Measurements from ENCODE around the gene IL1RL2. TPM values are rescaled to one million over a fixed set of nuclear protein-coding genes. Genes with fewer than 3 reads are reported as not detected.

Gene IL1RL2
- total and polyA plus RNA-seq, 4 donors = 0.28 to 2.0 (median 1.2) TPM

DNA sequence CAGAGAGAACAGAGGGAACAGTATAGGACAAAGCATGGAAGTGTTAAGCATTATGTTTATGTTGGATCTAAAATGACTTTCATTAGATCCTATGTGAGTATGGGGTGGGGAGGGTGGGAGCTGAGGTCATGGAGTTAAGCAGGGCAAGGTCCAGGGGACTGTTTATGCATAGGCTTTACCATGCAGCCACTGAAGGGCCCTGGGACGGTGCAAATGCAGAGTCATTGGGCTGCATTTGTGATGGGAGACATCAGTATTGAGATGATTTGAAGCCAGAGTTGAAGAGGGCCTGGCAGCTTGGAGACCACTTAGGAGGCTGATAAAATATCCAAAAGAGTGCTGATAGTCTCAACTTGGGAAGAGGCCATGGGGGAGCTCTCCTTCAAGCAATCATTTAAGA, 22.7 kb downstream of the IL1RL2 start:
- H3K4me3 ChIP-seq (ENCODE audit: low read depth, low read length) = no peak overlapping the region
- no peak overlapping the region for H3K27ac ChIP-seq (ENCODE audit: low read depth, low read length)
- no peak for DNase-seq (ENCODE audit: low read depth in 4 of 6, low spot score in 6 of 6)
- no peaks in the 10 kb centered on the region for H3K4me1 ChIP-seq (ENCODE audit: control insufficient read depth, insufficient read depth, low read length)
- H3K36me3 ChIP-seq (ENCODE audit: control insufficient read depth, insufficient read depth, low read length) = no peaks in the 10 kb centered on the region
- peaks cover 2% of the 10 kb centered on the region for H3K9me3 ChIP-seq (ENCODE audit: control insufficient read depth, insufficient read depth, low read length)
- H3K27me3 ChIP-seq (ENCODE audit: control insufficient read depth, insufficient read depth, low read length) = no peaks in the 10 kb centered on the region
- WGBS (ENCODE audit: insufficient coverage) = 57% methylated on average over 1 of the region's 1 CpG

GRCh38 chr2:102217032-102217431, 30.2 kb downstream of the IL1RL2 start:
- no peak overlapping the region for H3K27ac ChIP-seq (ENCODE audit: low read depth, low read length)
- H3K9me3 ChIP-seq (ENCODE audit: control insufficient read depth, insufficient read depth, low read length) = peaks cover 7% of the 10 kb centered on the region
- no peak overlapping the region for H3K4me3 ChIP-seq (ENCODE audit: low read depth, low read length)
- no peak for DNase-seq (ENCODE audit: low read depth in 4 of 6, low spot score in 6 of 6)
- H3K36me3 ChIP-seq (ENCODE audit: control insufficient read depth, insufficient read depth, low read length) = no peaks in the 10 kb centered on the region
- no peaks in the 10 kb centered on the region for H3K4me1 ChIP-seq (ENCODE audit: control insufficient read depth, insufficient read depth, low read length)
- H3K27me3 ChIP-seq (ENCODE audit: control insufficient read depth, insufficient read depth, low read length) = no peaks in the 10 kb centered on the region

GRCh38 chr2:102224824-102225739, 38.3 kb downstream of the IL1RL2 start:
- WGBS (ENCODE audit: insufficient coverage) = 88% methylated on average over 6 of the region's 8 CpGs
- no peak overlapping the region for H3K4me3 ChIP-seq (ENCODE audit: low read depth, low read length)

GRCh38 chr2:102226171-102226570, 39.3 kb downstream of the IL1RL2 start:
- no peaks in the 10 kb centered on the region for H3K27me3 ChIP-seq (ENCODE audit: control insufficient read depth, insufficient read depth, low read length)
- H3K27ac ChIP-seq (ENCODE audit: low read depth, low read length) = no peak overlapping the region
- DNase-seq (ENCODE audit: low read depth in 4 of 6, low spot score in 6 of 6) = no peak
- no peaks in the 10 kb centered on the region for H3K36me3 ChIP-seq (ENCODE audit: control insufficient read depth, insufficient read depth, low read length)
- WGBS (ENCODE audit: insufficient coverage) = 89% methylated on average over 4 of the region's 6 CpGs
- no peaks in the 10 kb centered on the region for H3K9me3 ChIP-seq (ENCODE audit: control insufficient read depth, insufficient read depth, low read length)
- H3K4me3 ChIP-seq (ENCODE audit: low read depth, low read length) = no peak overlapping the region
- peaks cover 17% of the 10 kb centered on the region for H3K4me1 ChIP-seq (ENCODE audit: control insufficient read depth, insufficient read depth, low read length)

More at GRCh38 chr2:102224824-102225739, 38.3 kb downstream of the IL1RL2 start:
- no peak for DNase-seq (ENCODE audit: low read depth in 4 of 6, low spot score in 6 of 6)
- no peaks in the 10 kb centered on the region for H3K9me3 ChIP-seq (ENCODE audit: control insufficient read depth, insufficient read depth, low read length)
- peaks cover 17% of the 10 kb centered on the region for H3K4me1 ChIP-seq (ENCODE audit: control insufficient read depth, insufficient read depth, low read length)
- no peak overlapping the region for H3K27ac ChIP-seq (ENCODE audit: low read depth, low read length)
- H3K36me3 ChIP-seq (ENCODE audit: control insufficient read depth, insufficient read depth, low read length) = no peaks in the 10 kb centered on the region
- H3K27me3 ChIP-seq (ENCODE audit: control insufficient read depth, insufficient read depth, low read length) = no peaks in the 10 kb centered on the region

DNA sequence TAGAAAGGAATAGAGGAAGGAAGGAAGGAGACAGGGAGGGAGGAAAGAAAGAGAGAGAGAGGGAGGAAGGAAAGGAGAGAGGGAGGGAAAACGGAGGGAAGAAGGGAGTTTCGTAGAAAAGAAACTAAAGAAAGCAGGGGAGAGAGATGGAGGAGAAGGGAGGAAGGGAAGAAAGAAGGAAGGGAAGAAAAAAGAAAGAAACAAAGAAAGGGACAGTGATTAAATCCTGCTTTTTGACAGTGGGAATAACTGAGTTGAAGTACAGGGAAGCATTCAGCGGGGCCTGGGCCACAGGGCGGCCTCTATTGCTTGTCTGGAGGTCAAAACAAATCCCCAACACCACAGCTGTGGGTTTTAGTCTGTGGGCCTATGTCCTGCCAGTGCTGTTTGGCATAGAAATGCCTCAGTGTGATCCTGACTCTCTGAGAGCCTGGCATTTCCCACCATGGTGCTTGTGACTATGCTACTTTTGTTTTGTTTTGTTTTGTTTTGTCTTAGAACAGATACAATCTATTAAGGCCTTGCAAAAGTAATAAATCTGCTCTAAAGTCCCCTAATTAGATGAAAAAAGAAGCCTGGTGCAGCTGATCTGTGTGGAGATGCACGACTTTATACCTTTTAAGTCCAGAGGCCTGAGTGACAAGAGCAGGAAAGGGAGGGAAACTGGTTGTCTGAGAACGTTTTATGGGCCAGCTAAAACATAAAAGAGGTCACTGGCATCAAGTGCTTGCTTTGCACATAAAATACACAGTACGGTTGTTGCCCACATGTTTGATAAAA, 40.0 kb downstream of the IL1RL2 start:
- Histone ChIP-seq H3K9me3 (ENCODE audit: control insufficient read depth, insufficient read depth, low read length) (no peaks in the 10 kb centered on the region), H3K36me3 (ENCODE audit: control insufficient read depth, insufficient read depth, low read length) (no peaks in the 10 kb centered on the region), H3K4me1 (ENCODE audit: control insufficient read depth, insufficient read depth, low read length) (peaks cover 17% of the 10 kb centered on the region), H3K4me3 (ENCODE audit: low read depth, low read length) (no peak overlapping the region), H3K27ac (ENCODE audit: low read depth, low read length) (peak overlapping the region; percentile 79), H3K27me3 (ENCODE audit: control insufficient read depth, insufficient read depth, low read length) (no peaks in the 10 kb centered on the region)
- DNase-seq (ENCODE audit: low read depth in 4 of 6, low spot score in 6 of 6) = peak in 2 of 6 donors; percentile 39 to 43
- 34% methylated on average over 6 of the region's 7 CpGs for WGBS (ENCODE audit: insufficient coverage)

- Histone ChIP-seq H3K27ac (ENCODE audit: low read depth, low read length) (no peak overlapping the region), H3K9me3 (ENCODE audit: control insufficient read depth, insufficient read depth, low read length) (no peaks in the 10 kb centered on the region), H3K4me3 (ENCODE audit: low read depth, low read length) (no peak overlapping the region), H3K4me1 (ENCODE audit: control insufficient read depth, insufficient read depth, low read length) (peaks cover 17% of the 10 kb centered on the region), H3K36me3 (ENCODE audit: control insufficient read depth, insufficient read depth, low read length) (no peaks in the 10 kb centered on the region), H3K27me3 (ENCODE audit: control insufficient read depth, insufficient read depth, low read length) (no peaks in the 10 kb centered on the region)
- DNase-seq (ENCODE audit: low read depth in 4 of 6, low spot score in 6 of 6) = no peak
- 93% methylated on average over 3 of the region's 6 CpGs for WGBS (ENCODE audit: insufficient coverage)
These were observed 42.4 kb downstream of the IL1RL2 start for GRCh38 chr2:102229141-102229769.

DNA sequence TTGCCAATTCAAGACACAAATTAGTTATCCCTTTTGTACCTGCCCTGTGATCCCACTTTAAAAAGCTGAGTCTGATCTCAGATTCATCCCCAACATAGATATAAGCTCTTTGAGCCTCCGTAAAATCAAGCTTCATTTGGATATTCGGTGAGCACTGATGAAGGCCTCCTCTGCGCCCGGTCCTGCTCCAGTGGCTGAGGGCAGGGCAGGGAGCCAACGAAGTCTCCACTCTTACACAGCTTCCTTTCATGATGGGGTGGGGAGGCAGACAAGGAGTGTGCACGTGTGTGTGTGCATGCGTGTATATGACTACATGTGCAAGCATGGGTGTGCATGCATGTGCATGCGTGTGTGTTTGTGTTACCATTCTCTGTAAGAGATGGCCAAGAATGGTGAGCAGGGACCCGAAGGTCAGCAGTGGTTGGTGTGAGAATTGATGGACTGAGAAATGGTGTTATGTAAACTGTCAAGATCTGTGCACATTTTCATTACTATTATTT, 43.6 kb downstream of the IL1RL2 start:
- Histone ChIP-seq H3K27ac (ENCODE audit: low read depth, low read length) (no peak overlapping the region), H3K4me1 (ENCODE audit: control insufficient read depth, insufficient read depth, low read length) (peaks cover 17% of the 10 kb centered on the region), H3K27me3 (ENCODE audit: control insufficient read depth, insufficient read depth, low read length) (no peaks in the 10 kb centered on the region), H3K36me3 (ENCODE audit: control insufficient read depth, insufficient read depth, low read length) (no peaks in the 10 kb centered on the region), H3K4me3 (ENCODE audit: low read depth, low read length) (no peak overlapping the region), H3K9me3 (ENCODE audit: control insufficient read depth, insufficient read depth, low read length) (no peaks in the 10 kb centered on the region)
- 95% methylated on average over 4 of the region's 9 CpGs for WGBS (ENCODE audit: insufficient coverage)
- DNase-seq (ENCODE audit: low read depth in 4 of 6, low spot score in 6 of 6) = no peak

DNA sequence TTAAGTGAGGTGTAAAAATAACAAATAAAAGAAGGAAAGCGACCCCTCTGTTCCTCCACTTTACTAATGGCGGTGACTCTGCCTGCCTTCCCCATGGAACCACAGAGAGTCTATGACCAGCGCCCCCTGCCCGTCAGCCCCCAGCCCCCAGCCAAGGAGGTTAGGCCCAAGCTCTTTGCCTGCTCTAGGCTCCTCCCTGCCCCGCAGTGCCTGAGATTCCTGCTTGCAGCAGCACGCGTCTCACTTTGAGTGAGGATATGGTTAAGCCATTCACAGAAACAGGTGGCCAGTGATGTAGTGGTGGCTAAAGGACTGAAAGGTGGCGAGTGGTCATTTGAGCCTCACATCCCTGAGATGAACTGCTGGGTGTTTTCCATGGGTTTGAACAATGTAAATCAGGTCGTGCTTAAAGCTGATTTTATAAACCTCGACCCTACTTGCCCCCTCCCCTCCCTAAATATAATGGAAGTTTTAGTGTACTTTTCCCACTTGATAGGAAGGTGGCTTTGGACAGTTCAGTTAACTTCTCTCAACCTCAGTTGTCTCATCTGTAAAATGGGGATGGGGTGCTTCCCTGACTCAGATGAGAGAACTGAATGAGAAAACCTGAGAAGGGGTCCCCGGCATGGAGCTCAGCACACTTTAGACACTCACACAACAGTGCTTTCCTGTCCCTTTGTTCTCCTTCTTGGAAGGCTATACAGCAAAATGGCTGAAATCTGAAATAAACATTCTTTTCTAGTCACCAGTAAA, 46.5 kb downstream of the IL1RL2 start:
- 80% methylated on average over 8 of the region's 11 CpGs for WGBS (ENCODE audit: insufficient coverage)
- H3K4me1 ChIP-seq (ENCODE audit: control insufficient read depth, insufficient read depth, low read length) = no peaks in the 10 kb centered on the region
- H3K27ac ChIP-seq (ENCODE audit: low read depth, low read length) = no peak overlapping the region
- no peak overlapping the region for H3K4me3 ChIP-seq (ENCODE audit: low read depth, low read length)
- no peaks in the 10 kb centered on the region for H3K36me3 ChIP-seq (ENCODE audit: control insufficient read depth, insufficient read depth, low read length)
- no peaks in the 10 kb centered on the region for H3K9me3 ChIP-seq (ENCODE audit: control insufficient read depth, insufficient read depth, low read length)
- no peaks in the 10 kb centered on the region for H3K27me3 ChIP-seq (ENCODE audit: control insufficient read depth, insufficient read depth, low read length)
- no peak for DNase-seq (ENCODE audit: low read depth in 4 of 6, low spot score in 6 of 6)

- no peaks in the 10 kb centered on the region for H3K36me3 ChIP-seq (ENCODE audit: control insufficient read depth, insufficient read depth, low read length)
- H3K27ac ChIP-seq (ENCODE audit: low read depth, low read length) = no peak overlapping the region
- H3K4me3 ChIP-seq (ENCODE audit: low read depth, low read length) = no peak overlapping the region
- H3K27me3 ChIP-seq (ENCODE audit: control insufficient read depth, insufficient read depth, low read length) = no peaks in the 10 kb centered on the region
- H3K4me1 ChIP-seq (ENCODE audit: control insufficient read depth, insufficient read depth, low read length) = no peaks in the 10 kb centered on the region
- no peak for DNase-seq (ENCODE audit: low read depth in 4 of 6, low spot score in 6 of 6)
- H3K9me3 ChIP-seq (ENCODE audit: control insufficient read depth, insufficient read depth, low read length) = no peaks in the 10 kb centered on the region
- 93% methylated on average over 18 of the region's 18 CpGs for WGBS (ENCODE audit: insufficient coverage)
These were observed 48.2 kb downstream of the IL1RL2 start for GRCh38 chr2:102235042-102235473.
